GM18502 (cell line): ENCODE data around the gene AP5Z1.

ENCODE experiments used
- ATAC-seq: cut with Tn5 transposase; IDR thresholded peaks from one replicate; pipeline ENCODE4 v1.9.1; 2021; ENCODE audit warnings: mild to moderate bottlenecking; ENCODE audit not compliant: unreplicated experiment, poor library complexity

The AP5Z1 gene

DNA sequence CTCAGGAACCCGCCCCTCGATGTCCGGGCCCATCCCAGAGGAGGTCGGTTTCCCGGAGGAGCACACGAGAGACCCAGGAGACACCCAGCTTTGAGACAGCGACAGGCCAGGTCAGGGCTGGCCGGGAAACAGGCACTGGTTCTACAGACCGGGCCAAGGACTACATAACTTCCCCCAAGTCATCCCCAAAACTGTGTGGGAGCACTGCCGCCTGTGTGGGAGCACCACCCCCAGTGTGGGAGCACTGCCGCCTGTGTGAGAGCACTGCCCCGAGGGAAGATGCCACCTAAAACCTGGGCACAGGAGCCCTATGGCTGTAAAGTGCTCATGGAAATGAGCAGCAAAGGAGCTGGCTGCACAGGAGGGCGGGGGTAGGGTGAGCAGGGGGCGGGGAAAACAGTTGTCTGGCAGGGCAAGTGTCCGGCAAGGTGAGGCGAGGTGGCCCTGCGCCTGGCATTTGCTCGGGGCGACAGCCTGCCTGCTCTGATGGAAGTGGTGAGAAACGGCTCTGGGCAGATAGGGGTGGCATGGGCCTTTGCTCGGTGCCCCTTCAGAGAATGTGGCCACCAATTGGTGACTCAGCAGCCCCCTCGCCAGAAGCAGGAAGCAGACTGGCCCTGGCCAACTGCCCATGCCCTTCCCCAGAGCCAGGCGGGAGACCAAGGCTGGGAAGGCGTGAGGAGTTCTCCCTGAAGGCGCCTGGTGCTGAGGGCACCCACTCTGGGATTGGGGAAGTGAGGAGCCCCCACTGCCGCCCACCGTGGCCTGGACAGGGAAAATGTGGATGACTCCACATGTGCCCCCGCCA is 60.2 kb downstream of the AP5Z1 start:
- no peak for ATAC-seq

DNA sequence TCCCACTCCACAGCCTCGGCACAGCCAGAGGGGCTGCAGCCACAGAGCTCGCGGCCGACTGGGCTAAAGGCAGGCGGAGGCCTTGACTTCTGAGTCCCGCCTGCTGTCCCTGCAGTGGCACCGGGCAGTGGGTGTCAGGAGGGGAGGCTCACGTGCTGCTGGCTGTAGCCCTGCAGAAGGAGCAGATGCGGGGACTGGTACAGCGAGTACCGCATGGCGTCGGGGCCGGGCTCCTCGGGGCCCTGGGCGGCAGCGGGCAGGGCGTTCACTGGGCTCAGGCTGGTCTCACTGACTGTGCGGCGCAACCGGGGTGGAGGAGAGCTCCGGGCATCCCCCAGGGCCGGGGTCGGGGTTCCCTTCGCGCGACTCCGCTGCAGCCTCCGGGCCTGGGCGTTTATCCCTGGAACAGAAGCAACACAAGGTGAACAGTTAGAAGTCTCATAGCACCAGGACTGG is 60.8 kb downstream of the AP5Z1 start:
- no peak for ATAC-seq

DNA sequence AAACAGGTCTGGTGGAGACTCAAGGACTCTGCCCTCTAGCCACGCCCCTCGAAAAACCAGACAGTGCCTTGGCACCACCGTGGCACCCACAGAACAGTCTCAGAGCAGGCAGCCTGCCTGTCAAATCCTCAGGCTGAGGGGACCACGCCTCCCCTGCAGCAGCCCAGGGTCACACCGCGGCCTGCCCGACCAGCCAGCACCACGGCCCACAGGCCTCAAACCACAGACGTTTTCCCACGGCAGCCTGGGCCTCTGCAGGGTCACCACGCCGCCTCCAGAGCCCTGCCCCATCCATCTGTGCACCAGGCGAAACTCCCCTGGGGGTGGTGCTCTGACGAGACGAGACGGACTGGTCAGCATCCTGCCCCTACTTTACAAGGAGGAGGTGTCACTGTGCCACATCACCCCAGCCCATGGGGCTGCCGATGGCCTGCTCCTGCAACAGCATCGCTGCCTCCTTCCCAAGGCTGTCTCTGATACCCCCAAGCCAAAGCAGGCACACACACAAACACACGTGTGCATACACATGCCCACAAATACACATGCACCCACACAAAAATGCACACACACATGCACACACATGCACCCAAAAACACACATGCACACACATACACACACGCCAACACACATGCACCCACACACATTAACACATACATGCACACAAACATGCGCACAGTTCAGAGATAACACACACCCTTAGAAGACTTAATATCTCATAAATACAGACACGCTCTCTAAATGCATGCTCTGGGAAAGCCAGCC is 61.8 kb downstream of the AP5Z1 start:
- no peak for ATAC-seq

DNA sequence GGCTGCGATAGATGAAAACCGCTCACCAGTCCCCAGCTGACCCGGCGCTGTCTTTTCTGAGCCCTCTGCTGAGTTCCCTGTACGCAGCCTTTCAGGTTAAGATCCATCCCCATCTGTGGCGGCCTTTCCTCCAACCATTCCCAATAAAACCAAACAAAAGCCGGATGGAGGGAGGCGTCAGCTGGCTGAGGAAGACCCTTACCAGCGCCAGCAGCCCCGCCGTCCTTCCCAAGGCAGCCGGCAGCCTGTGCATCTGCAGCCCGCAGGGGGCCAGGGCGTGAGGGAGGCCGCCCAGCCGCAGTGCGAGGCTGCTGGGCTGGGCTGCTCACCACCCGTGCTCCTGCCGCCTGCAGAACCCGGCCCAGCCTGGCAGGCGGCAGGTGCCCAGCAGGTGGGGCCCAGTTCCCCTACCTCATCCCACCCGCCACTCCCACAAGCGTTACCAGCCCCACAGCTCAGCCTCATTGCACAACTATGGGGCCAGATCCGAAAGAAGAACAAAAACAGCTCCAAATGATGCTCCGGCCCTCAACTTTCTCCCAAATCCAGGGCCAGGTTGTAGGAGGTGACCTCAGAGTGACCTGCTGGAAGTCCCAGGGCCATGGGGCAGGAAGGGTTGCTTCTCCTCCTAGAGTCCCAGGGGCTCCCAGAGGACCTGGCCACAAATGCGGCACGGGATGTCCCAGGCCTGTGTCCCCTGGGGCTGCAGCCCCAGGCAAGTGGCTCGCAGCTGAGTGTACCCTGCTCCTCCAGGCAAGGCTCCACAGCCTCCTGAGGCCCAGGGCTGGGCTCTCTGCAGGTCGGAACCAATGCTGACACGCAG is 62.6 kb downstream of the AP5Z1 start:
- no peak for ATAC-seq

DNA sequence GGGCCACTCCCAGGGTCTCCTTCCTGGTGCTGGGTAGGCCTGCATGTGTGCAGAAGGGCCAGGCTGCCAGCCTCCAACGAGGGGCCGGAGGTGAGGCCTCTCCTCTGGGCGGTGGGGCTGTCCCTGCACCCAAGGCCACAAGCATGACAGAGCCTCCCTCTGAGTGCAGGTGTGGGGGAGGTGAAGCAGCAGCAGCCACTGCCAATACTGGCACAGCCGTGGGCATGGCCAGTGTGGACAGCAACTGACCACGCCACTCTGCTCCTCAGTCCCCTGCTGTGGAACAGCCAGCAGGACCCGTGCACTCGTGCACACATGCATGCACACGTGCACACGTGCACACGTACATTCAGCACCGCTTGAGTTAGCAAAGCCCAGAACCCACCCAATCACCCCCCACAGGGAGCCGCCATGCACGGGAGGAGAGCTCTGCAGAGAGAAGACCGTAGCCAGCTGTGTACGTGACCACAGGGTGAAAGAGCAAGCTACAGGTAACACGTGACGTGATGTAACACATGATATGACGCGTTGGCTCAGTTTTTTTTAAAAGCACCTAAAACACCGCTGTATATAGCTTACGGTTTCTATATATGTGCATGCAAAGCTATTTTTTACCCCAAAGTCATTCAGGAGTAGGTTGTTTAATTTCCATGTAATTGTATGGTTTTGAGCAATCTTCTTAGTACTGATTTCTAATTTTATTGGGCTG is 63.4 kb downstream of the AP5Z1 start:
- ATAC-seq = no peak

DNA sequence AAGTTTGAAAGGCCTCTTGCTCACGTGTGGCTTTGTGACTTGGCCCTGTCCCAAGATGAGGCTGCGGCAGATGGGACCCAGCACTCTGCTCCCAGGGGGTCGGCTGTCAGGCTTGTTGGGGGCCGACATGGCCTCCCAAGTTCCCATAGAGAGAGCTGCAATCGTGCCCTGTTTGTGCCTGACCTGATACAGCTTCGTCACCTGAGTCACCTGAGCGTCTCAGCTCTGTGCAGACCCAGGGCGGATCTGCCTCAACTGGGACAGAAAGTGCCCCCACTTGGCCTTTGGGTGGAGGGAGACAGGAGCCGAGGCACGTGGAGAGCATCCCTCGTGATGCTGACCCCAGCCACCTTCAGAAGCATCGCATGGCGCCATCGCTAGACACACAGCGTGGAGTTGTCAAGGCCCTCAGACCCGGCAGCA is 64.7 kb downstream of the AP5Z1 start:
- no peak for ATAC-seq
